Liver (tissue), 9 donors: ENCODE data around the gene KCNJ15. TPM values are rescaled to one million over a fixed set of nuclear protein-coding genes. Genes with fewer than 3 reads are reported as not detected.

Experiments used
- DNase-seq: peaks from one replicate; pipeline ENCODE4 v3.0.0-alpha.2; 2017; ENCODE audit warnings: low spot score
- H3K27ac ChIP-seq, 2 donors: one replicate each; pipeline ENCODE4 v1.7.0; 2013; ENCODE audit warnings: inconsistent platforms in 2 of 2, low read length in 2 of 2, control low read depth in 1 of 2, low read depth in 1 of 2, mild to moderate bottlenecking in 1 of 2
- H3K27me3 ChIP-seq, 4 donors: one replicate each; pipeline versions ENCODE4 v1.6.1 to v1.7.0; 2013; ENCODE audit warnings: low read length in 3 of 4, inconsistent platforms in 1 of 4, mild to moderate bottlenecking in 1 of 4, moderate library complexity in 1 of 4; ENCODE audit not compliant: control insufficient read depth in 4 of 4, insufficient read depth in 4 of 4
- H3K36me3 ChIP-seq, 4 donors: one replicate each; pipeline versions ENCODE4 v1.6.1 to v1.7.0; 2013; ENCODE audit warnings: low read length in 3 of 4, mild to moderate bottlenecking in 3 of 4, low read depth in 1 of 4, moderate library complexity in 1 of 4; ENCODE audit not compliant: control insufficient read depth in 4 of 4, insufficient read depth in 3 of 4
- H3K4me1 ChIP-seq, 4 donors: one replicate each; pipeline versions ENCODE4 v1.6.1 to v1.7.0; 2013; ENCODE audit warnings: low read length in 3 of 4, mild to moderate bottlenecking in 3 of 4, moderate library complexity in 1 of 4; ENCODE audit not compliant: control insufficient read depth in 4 of 4, insufficient read depth in 4 of 4
- H3K4me3 ChIP-seq, 3 donors: one replicate each; pipeline versions ENCODE4 v1.6.1 to v1.7.0; 2013; ENCODE audit warnings: low read length in 3 of 3, control low read depth in 1 of 3, low read depth in 1 of 3, mild to moderate bottlenecking in 1 of 3
- H3K9ac ChIP-seq, 2 donors: one replicate each; pipeline ENCODE4 v1.7.0; 2013; ENCODE audit warnings: low read length in 2 of 2, mild to moderate bottlenecking in 2 of 2, moderate library complexity in 2 of 2, control low read depth in 1 of 2, low read depth in 1 of 2
- H3K9me3 ChIP-seq, 4 donors: one replicate each; pipeline versions ENCODE4 v1.6.1 to v1.7.0; 2013; ENCODE audit warnings: low read length in 3 of 4; ENCODE audit not compliant: control insufficient read depth in 4 of 4
- EGR1 ChIP-seq, 2 donors: IDR thresholded peaks; 2 replicates each; pipeline ENCODE4 v1.6.1; 2016 to 2018; ENCODE audit warnings: antibody characterized with exemption in 2 of 2, low read depth in 2 of 2
- FOXA1 ChIP-seq: IDR thresholded peaks from 2 replicates; pipeline ENCODE4 v1.6.1; 2016; ENCODE audit warnings: antibody characterized with exemption
- FOXA2 ChIP-seq: IDR thresholded peaks from 2 replicates; pipeline ENCODE4 v1.6.1; 2016; ENCODE audit warnings: antibody characterized with exemption
- GABPA ChIP-seq, 2 donors: IDR thresholded peaks in 1 of 2; conservative IDR thresholded peaks in 1 of 2; 2 replicates each; pipeline ENCODE4 v1.6.1; 2016; ENCODE audit warnings: antibody characterized with exemption in 2 of 2, mild to moderate bottlenecking in 1 of 2, moderate library complexity in 1 of 2
- HNF4A ChIP-seq, 2 donors: conservative IDR thresholded peaks; 2 replicates each; pipeline ENCODE4 v1.6.1; 2016; ENCODE audit warnings: antibody characterized with exemption in 2 of 2, mild to moderate bottlenecking in 2 of 2
- HNF4G ChIP-seq: IDR thresholded peaks from 2 replicates; pipeline ENCODE4 v1.6.1; 2016; ENCODE audit warnings: antibody characterized with exemption
- JUND ChIP-seq, 2 donors: IDR thresholded peaks; 2 replicates each; pipeline ENCODE4 v1.6.1; 2016; ENCODE audit warnings: antibody characterized with exemption in 2 of 2
- REST ChIP-seq: IDR thresholded peaks from 2 replicates; pipeline ENCODE4 v1.6.1; 2016; ENCODE audit warnings: antibody characterized with exemption, mild to moderate bottlenecking
- RXRA ChIP-seq, 2 donors: IDR thresholded peaks; 2 replicates each; pipeline ENCODE4 v1.6.1; 2017 to 2018; ENCODE audit warnings: antibody characterized with exemption in 2 of 2, mild to moderate bottlenecking in 1 of 2
- SP1 ChIP-seq: IDR thresholded peaks from 2 replicates; pipeline ENCODE4 v1.6.1; 2018; ENCODE audit warnings: antibody characterized with exemption, mild to moderate bottlenecking
- YY1 ChIP-seq: IDR thresholded peaks from 2 replicates; pipeline ENCODE4 v1.6.1; 2016; ENCODE audit warnings: antibody characterized with exemption, mild to moderate bottlenecking
- WGBS: extraction: QIAGEN DNeasy Blood & Tissue Kit; methylation state at CpG from one replicate; pipeline ENCODE4 v1.1.7; 2013; 5-methylcytosine and 5-hydroxymethylcytosine counted together
- polyA plus RNA-seq, 2 donors: library from polyadenylated mRNA; stranded (reverse) in 1 of 2; unstranded in 1 of 2; fragments of 200-250 nt in 1 of 2; fragments of >200 nt in 1 of 2; fragmentation: Nextera tagmentation in 1 of 2; extraction: Ambion mirVana in 1 of 2; gene quantifications; one replicate each; pipeline versions ENCODE4 v1.2.1 to v1.2.3, GENCODE V29; 2013 to 2015
- total RNA-seq, 2 donors: library from RNA; depleted of rRNA; stranded (reverse); fragments of >200 nt; gene quantifications; one replicate each; pipeline ENCODE4 v1.2.3, GENCODE V29; 2014
- TF ChIP-seq, protein P1 (sequence below): IDR thresholded peaks from 2 replicates; pipeline ENCODE4 v1.6.1; 2016; ENCODE audit warnings: antibody characterized with exemption
- TF ChIP-seq, protein P2 (sequence below): IDR thresholded peaks from 2 replicates; pipeline ENCODE4 v1.6.1; 2016; ENCODE audit warnings: antibody characterized with exemption
- TF ChIP-seq, protein P3 (sequence below): fragments of 150-350 bp; IDR thresholded peaks from 2 replicates; pipeline ENCODE4 v1.5.1; 2017; ENCODE audit warnings: improper control_type of control experiment, low read depth, low read length; ENCODE audit not compliant: missing input control
- donor health status: healthy.
- donor health status: healthy.
- donor health status: healthy.
- donor health status: healthy.
- donor health status: healthy.

Gene KCNJ15
- total and polyA plus RNA-seq, 4 donors: 0.61 to 4.8 (median 2.2) TPM

DNA sequence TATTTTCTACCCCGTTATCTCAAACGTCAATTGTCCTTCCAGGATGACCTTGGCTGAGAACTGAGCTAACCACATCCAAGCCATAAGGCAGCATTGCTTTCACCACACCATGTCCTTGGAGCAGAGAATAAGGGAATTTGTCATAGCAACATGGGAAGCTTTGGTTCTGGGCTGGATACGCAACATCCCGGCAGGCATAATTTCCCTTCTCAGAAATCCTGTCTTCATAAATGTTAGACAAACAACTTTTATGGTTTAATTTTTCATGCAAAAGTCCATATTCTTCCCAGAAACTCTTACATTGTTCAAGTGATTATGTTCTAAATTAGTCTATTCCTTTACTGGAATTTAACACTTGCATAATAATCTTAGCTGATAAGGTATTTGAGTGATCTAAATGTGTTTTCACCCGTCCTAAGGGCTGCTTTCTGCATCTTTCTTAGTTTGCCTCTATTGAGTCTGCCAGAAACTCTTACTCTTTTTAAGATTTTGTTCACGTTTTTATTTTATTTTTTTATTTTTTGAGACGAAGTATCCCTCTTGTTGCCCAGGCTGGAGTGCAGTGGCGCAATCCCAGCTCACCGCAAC, 51.8 kb downstream of the KCNJ15 start (continued):
- TF ChIP-seq, protein P1, sequence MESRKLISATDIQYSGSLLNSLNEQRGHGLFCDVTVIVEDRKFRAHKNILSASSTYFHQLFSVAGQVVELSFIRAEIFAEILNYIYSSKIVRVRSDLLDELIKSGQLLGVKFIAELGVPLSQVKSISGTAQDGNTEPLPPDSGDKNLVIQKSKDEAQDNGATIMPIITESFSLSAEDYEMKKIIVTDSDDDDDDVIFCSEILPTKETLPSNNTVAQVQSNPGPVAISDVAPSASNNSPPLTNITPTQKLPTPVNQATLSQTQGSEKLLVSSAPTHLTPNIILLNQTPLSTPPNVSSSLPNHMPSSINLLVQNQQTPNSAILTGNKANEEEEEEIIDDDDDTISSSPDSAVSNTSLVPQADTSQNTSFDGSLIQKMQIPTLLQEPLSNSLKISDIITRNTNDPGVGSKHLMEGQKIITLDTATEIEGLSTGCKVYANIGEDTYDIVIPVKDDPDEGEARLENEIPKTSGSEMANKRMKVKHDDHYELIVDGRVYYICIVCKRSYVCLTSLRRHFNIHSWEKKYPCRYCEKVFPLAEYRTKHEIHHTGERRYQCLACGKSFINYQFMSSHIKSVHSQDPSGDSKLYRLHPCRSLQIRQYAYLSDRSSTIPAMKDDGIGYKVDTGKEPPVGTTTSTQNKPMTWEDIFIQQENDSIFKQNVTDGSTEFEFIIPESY: no peak
- TF ChIP-seq YY1 (no peak), JUND (IDR thresholded peaks at IDR 0.05) (no peak)

DNA sequence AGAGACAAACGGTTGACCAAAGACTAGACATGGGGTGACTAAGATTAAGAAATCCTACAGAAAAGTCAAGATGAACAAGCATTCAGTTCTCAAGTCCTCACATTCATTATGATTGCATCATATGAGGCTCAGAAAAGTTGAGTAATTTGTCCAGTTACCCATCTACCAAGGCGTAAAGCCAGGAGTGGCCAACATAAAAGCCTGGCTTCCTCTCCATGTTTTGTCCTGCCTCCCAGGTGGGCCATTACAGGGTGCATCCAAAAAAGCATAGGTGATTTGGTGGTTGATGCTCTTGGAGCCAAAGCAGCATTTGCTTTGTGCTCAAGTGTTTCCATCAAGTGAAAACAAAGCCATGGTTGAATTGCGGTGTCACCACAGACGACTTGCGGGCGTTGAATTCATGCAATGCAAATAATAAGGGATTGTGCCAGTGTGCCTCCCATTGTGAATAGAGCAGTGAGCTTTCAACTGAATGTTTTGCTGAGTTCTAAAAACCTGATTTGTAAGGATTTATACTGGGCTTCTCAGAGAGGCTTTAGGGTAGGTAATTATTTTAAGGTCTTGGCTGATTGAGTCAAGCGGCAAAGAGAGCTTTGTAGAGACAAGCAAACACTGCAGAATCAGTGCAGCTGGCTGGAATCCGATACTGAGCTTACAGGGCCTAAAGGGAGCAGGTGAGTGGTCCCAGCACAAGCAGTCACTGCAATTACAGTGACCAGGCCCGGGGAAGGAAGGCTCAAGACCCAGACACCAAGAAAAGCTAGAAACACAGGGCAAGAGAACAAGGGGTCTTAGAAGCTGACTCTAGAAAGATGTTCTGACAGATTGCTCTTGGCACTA, 54.1 kb downstream of the KCNJ15 start:
- Histone ChIP-seq H3K4me1 (peaks cover 9 to 41% (median 31%) of the 10 kb centered on the region in 4 donors), H3K9me3 (no peaks in the 10 kb centered on the region), H3K9ac (no peak overlapping the region), H3K4me3 (no peak overlapping the region), H3K27me3 (no peaks in the 10 kb centered on the region), H3K36me3 (no peaks in the 10 kb centered on the region), H3K27ac (no peak overlapping the region)
- TF ChIP-seq GABPA (IDR thresholded peaks at IDR 0.05 in 1 of 2, conservative IDR thresholded peaks at IDR 0.05 in 1 of 2): no peak
- no peak for TF ChIP-seq HNF4G
- TF ChIP-seq, protein P2, sequence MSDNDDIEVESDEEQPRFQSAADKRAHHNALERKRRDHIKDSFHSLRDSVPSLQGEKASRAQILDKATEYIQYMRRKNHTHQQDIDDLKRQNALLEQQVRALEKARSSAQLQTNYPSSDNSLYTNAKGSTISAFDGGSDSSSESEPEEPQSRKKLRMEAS: no peak
- no peak for TF ChIP-seq JUND (IDR thresholded peaks at IDR 0.05)
- no peak for TF ChIP-seq FOXA1
- TF ChIP-seq, protein P1: no peak
- TF ChIP-seq SP1: no peak
- peak in 1 of 2 donors; percentile 41 for TF ChIP-seq RXRA (IDR thresholded peaks at IDR 0.05)
- TF ChIP-seq, protein P3, sequence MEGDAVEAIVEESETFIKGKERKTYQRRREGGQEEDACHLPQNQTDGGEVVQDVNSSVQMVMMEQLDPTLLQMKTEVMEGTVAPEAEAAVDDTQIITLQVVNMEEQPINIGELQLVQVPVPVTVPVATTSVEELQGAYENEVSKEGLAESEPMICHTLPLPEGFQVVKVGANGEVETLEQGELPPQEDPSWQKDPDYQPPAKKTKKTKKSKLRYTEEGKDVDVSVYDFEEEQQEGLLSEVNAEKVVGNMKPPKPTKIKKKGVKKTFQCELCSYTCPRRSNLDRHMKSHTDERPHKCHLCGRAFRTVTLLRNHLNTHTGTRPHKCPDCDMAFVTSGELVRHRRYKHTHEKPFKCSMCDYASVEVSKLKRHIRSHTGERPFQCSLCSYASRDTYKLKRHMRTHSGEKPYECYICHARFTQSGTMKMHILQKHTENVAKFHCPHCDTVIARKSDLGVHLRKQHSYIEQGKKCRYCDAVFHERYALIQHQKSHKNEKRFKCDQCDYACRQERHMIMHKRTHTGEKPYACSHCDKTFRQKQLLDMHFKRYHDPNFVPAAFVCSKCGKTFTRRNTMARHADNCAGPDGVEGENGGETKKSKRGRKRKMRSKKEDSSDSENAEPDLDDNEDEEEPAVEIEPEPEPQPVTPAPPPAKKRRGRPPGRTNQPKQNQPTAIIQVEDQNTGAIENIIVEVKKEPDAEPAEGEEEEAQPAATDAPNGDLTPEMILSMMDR: no peak
- no peak for TF ChIP-seq REST
- no peak for TF ChIP-seq FOXA2
- TF ChIP-seq EGR1 (IDR thresholded peaks at IDR 0.05; ENCODE audit: low read depth in 2 of 2): no peak
- no peak for TF ChIP-seq YY1
- TF ChIP-seq HNF4A (conservative IDR thresholded peaks at IDR 0.05): peak; percentile 29 to 39
- WGBS: 83% methylated on average over 9 of the region's 9 CpGs
- DNase-seq: no peak
